H9 (cell line): ENCODE results near the gene RASAL1. TPM values are rescaled to one million over a fixed set of nuclear protein-coding genes. Genes with fewer than 3 reads are reported as not detected.
A peak's percentile ranks its signal among the peaks of the same experiment; 100 is the strongest.

Source experiments
- DNase-seq: peaks from one replicate; pipeline ENCODE4 v3.0.0-alpha.2; 2017
- H2AFZ ChIP-seq: one replicate; pipeline ENCODE4 v1.6.1; 2013; ENCODE audit warnings: mild to moderate bottlenecking, low read length, control low read depth, moderate library complexity
- H2AK5ac ChIP-seq: 2 replicates; pipeline ENCODE4 v1.6.1; 2013; ENCODE audit warnings: low read length, control low read depth, mixed read lengths; ENCODE audit not compliant: insufficient read length
- H2BK120ac ChIP-seq: one replicate; pipeline ENCODE4 v1.6.1; 2013; ENCODE audit warnings: low read depth, mild to moderate bottlenecking, low read length, control low read depth, inconsistent platforms; ENCODE audit not compliant: poor library complexity, severe bottlenecking
- H2BK12ac ChIP-seq: 2 replicates; pipeline ENCODE4 v1.6.1; 2013; ENCODE audit warnings: low read length, control low read depth, mixed read lengths, low read depth; ENCODE audit not compliant: insufficient read length
- H2BK15ac ChIP-seq: 2 replicates; pipeline ENCODE4 v1.6.1; 2013; ENCODE audit warnings: low read depth, low read length, control low read depth
- H2BK20ac ChIP-seq: one replicate; pipeline ENCODE4 v1.6.1; 2013; ENCODE audit warnings: low read depth, mild to moderate bottlenecking, low read length, control low read depth, inconsistent platforms; ENCODE audit not compliant: poor library complexity, severe bottlenecking
- H2BK5ac ChIP-seq: 2 replicates; pipeline ENCODE4 v1.6.1; 2013; ENCODE audit warnings: low read length, control low read depth, mixed read lengths; ENCODE audit not compliant: insufficient read length
- H3K14ac ChIP-seq: 2 replicates; pipeline ENCODE4 v1.6.1; 2013; ENCODE audit warnings: low read length, control low read depth; ENCODE audit not compliant: insufficient read depth
- H3K18ac ChIP-seq: 2 replicates; pipeline ENCODE4 v1.6.1; 2013; ENCODE audit warnings: low read depth, mild to moderate bottlenecking, mixed read lengths, low read length, control low read depth; ENCODE audit not compliant: insufficient read length
- H3K23ac ChIP-seq: 2 replicates; pipeline ENCODE4 v1.6.1; 2013; ENCODE audit warnings: low read length, control low read depth, mixed read lengths, low read depth; ENCODE audit not compliant: insufficient read length
- H3K23me2 ChIP-seq: 2 replicates; pipeline ENCODE4 v1.6.1; 2013; ENCODE audit warnings: low read depth, mild to moderate bottlenecking, mixed read lengths, low read length, control low read depth; ENCODE audit not compliant: insufficient read length, poor library complexity, severe bottlenecking
- H3K27ac ChIP-seq: 2 replicates; pipeline ENCODE4 v1.5.1; 2013; ENCODE audit warnings: low read length, control low read depth, mixed read lengths, low read depth; ENCODE audit not compliant: insufficient read length
- H3K27me3 ChIP-seq: 2 replicates; pipeline ENCODE4 v1.6.1; 2013; ENCODE audit warnings: low read length, control low read depth, inconsistent platforms; ENCODE audit not compliant: insufficient read depth
- H3K4ac ChIP-seq: 2 replicates; pipeline ENCODE4 v1.6.1; 2013; ENCODE audit warnings: low read depth, mild to moderate bottlenecking, control low read depth, inconsistent platforms, low read length, moderate library complexity
- H3K4me1 ChIP-seq: 2 replicates; pipeline ENCODE4 v1.6.1; 2013; ENCODE audit warnings: low read length, control low read depth, inconsistent platforms; ENCODE audit not compliant: insufficient read depth
- H3K4me2 ChIP-seq: 2 replicates; pipeline ENCODE4 v1.6.1; 2013; ENCODE audit warnings: low read length, control low read depth, mixed read lengths; ENCODE audit not compliant: insufficient read length, insufficient read depth
- H3K56ac ChIP-seq: 2 replicates; pipeline ENCODE4 v1.6.1; 2013; ENCODE audit warnings: low read depth, mild to moderate bottlenecking, mixed read lengths, low read length, control low read depth; ENCODE audit not compliant: insufficient read length
- H3K79me1 ChIP-seq: 2 replicates; pipeline ENCODE4 v1.6.1; 2013; ENCODE audit warnings: low read depth, mild to moderate bottlenecking, moderate library complexity, low read length, control low read depth, inconsistent platforms; ENCODE audit not compliant: insufficient read depth, poor library complexity, severe bottlenecking
- H3K79me2 ChIP-seq: 2 replicates; pipeline ENCODE4 v1.6.1; 2013; ENCODE audit warnings: low read length, control low read depth, inconsistent platforms; ENCODE audit not compliant: insufficient read depth
- H3K9ac ChIP-seq: 2 replicates; pipeline ENCODE4 v1.6.1; 2013; ENCODE audit warnings: low read length, control low read depth, mixed read lengths; ENCODE audit not compliant: insufficient read length; ENCODE audit errors: extremely low read depth
- H3K9me3 ChIP-seq: one replicate; pipeline ENCODE4 v1.6.1; 2013; ENCODE audit warnings: low read depth, low read length, inconsistent platforms; ENCODE audit not compliant: control insufficient read depth
- H3T11ph ChIP-seq: one replicate; pipeline ENCODE4 v1.6.1; 2013; ENCODE audit warnings: mild to moderate bottlenecking, low read length, control low read depth, inconsistent platforms
- H4K20me1 ChIP-seq: one replicate; pipeline ENCODE4 v1.6.1; 2013; ENCODE audit not compliant: control insufficient read depth, insufficient read length, insufficient read depth
- H4K5ac ChIP-seq: 2 replicates; pipeline ENCODE4 v1.6.1; 2013; ENCODE audit warnings: low read depth, mild to moderate bottlenecking, mixed read lengths, low read length, control low read depth; ENCODE audit not compliant: insufficient read length
- H4K8ac ChIP-seq: replicated peaks from 2 replicates; pipeline ENCODE4 v1.6.1; 2013; ENCODE audit warnings: low read length, control low read depth, mixed read lengths, low read depth; ENCODE audit not compliant: insufficient read length
- H4K91ac ChIP-seq: 2 replicates; pipeline ENCODE4 v1.6.1; 2013; ENCODE audit warnings: low read depth, mild to moderate bottlenecking, moderate library complexity, mixed read lengths, low read length, control low read depth; ENCODE audit not compliant: insufficient read length
- H3K27ac Mint-ChIP-seq, 3 experiments: 2 replicates in 2 of 3; 3 replicates in 1 of 3; pipeline ENCODE4 v1.8.0; 2020 to 2021; ENCODE audit warnings: mixed read lengths in 3 of 3, mild to moderate bottlenecking in 1 of 3, moderate library complexity in 1 of 3
- H3K27me3 Mint-ChIP-seq: 2 replicates; pipeline ENCODE4 v1.8.0; 2021; ENCODE audit warnings: low read depth, mild to moderate bottlenecking, moderate library complexity, mixed read lengths
- H3K36me3 Mint-ChIP-seq, 3 experiments: 2 replicates in 2 of 3; 3 replicates in 1 of 3; pipeline ENCODE4 v1.8.0; 2020 to 2021; ENCODE audit warnings: low read depth in 3 of 3, mixed read lengths in 3 of 3; ENCODE audit not compliant: insufficient read depth in 1 of 3
- H3K4me1 Mint-ChIP-seq, 2 experiments: 2 replicates each; pipeline ENCODE4 v1.8.0; 2020; ENCODE audit warnings: mixed read lengths in 2 of 2
- H3K4me3 Mint-ChIP-seq, 2 experiments: 2 replicates in 1 of 2; 3 replicates in 1 of 2; pipeline ENCODE4 v1.8.0; 2020 to 2021; ENCODE audit warnings: mild to moderate bottlenecking in 2 of 2, mixed read lengths in 2 of 2, moderate library complexity in 1 of 2
- H3K9me3 Mint-ChIP-seq, 2 experiments: 2 replicates in 1 of 2; 3 replicates in 1 of 2; pipeline ENCODE4 v1.8.0; 2020; ENCODE audit warnings: mild to moderate bottlenecking in 2 of 2, mixed read lengths in 2 of 2, moderate library complexity in 1 of 2
- WGBS: extraction: QIAGEN DNeasy Blood & Tissue Kit; methylation state at CpG from one replicate; pipeline ENCODE4 v1.1.7; 2013; ENCODE audit warnings: missing lambda C conversion rate, low lambda C conversion rate, mixed read lengths; ENCODE audit not compliant: insufficient read length; ENCODE audit errors: extremely low coverage; 5-methylcytosine and 5-hydroxymethylcytosine counted together
- total RNA-seq: library from RNA; stranded (reverse); gene quantifications from 2 replicates; pipeline ENCODE4 v1.2.1, GENCODE V29; 2021
- TF ChIP-seq, protein P1 (sequence below): fragments of 200-600 bp; sonication (generic); conservative IDR thresholded peaks from 3 replicates; pipeline ENCODE4 v1.8.0; 2021; ENCODE audit warnings: antibody characterized with exemption, mild to moderate bottlenecking

Gene RASAL1
- total RNA-seq, 1 experiment from 2014 or later: 2.3 TPM

DNA sequence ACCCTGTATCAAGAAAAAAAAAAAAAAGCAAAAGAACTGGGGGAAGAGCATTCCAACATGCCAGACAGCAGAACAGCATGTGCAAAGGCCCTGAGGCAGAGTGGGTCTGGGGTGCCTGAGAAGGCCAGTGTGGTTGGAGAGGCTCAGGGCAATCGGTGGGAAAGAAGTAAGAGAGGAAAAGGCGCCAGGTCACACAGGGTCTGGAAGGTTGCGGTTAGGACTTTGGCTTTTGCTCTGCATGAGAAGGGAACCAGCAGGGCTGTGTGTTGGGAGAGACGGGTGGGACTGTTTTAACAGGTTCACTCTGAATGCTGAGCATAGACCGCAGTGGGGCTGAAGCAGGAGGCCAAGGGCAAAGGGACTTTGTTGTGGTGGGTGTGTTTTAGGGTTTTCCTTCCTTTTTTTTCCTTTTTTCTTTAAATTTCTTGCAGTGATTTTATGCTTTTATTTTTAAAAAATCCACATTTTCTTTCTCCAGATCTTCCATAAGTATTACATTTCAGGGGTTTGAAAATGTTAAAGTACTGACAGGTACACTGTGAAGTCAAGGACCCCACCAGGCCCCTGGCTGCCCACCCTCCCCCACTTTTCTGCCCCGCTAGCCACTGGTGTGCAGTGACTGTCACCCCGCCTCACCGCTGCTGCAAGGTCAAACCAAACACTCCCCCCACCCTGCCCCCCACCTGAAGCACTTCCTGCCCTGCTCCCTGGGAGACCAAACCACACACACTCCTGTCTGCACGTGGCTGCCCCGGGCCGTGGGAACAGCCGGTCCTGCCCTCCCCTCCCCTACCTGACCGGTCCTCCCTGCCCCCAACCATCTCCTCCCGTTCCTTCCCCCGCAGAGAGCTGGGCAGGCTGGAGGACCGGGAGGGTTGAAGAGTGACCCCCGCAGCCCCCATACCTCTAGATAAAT is 49.1 kb downstream of the RASAL1 start:
- H4K5ac ChIP-seq: no peak overlapping the region
- H3K79me1 ChIP-seq: no peaks in the 10 kb centered on the region
- H3K14ac ChIP-seq: no peak overlapping the region
- no CpG with 5 or more reads among the region's 17 CpGs for WGBS
- H4K20me1 ChIP-seq: no peaks in the 10 kb centered on the region
- no peak overlapping the region for H3T11ph ChIP-seq
- TF ChIP-seq, protein P1, sequence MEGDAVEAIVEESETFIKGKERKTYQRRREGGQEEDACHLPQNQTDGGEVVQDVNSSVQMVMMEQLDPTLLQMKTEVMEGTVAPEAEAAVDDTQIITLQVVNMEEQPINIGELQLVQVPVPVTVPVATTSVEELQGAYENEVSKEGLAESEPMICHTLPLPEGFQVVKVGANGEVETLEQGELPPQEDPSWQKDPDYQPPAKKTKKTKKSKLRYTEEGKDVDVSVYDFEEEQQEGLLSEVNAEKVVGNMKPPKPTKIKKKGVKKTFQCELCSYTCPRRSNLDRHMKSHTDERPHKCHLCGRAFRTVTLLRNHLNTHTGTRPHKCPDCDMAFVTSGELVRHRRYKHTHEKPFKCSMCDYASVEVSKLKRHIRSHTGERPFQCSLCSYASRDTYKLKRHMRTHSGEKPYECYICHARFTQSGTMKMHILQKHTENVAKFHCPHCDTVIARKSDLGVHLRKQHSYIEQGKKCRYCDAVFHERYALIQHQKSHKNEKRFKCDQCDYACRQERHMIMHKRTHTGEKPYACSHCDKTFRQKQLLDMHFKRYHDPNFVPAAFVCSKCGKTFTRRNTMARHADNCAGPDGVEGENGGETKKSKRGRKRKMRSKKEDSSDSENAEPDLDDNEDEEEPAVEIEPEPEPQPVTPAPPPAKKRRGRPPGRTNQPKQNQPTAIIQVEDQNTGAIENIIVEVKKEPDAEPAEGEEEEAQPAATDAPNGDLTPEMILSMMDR: no peak
- Mint-ChIP-seq H3K36me3 (no peaks in the 10 kb centered on the region; a peak in 1 of 7 replicates), H3K4me3 (peak overlapping the region in 1 of 2 experiments; percentile 55; a peak in 2 of 5 replicates), H3K4me1 (peaks cover 12 to 20% of the 10 kb centered on the region in 2 experiments), H3K27me3 (peaks cover 23% of the 10 kb centered on the region), H3K9me3 (no peaks in the 10 kb centered on the region; a peak in 1 of 5 replicates), H3K27ac (no peak overlapping the region; a peak in 1 of 7 replicates)
- no peak overlapping the region for H2BK12ac ChIP-seq
- H3K79me2 ChIP-seq: no peaks in the 10 kb centered on the region
- no peak overlapping the region for H2BK15ac ChIP-seq
- H2AFZ ChIP-seq: no peak overlapping the region
- no peak overlapping the region for H2BK120ac ChIP-seq
- H4K8ac ChIP-seq: no peak overlapping the region
- no peak overlapping the region for H3K23ac ChIP-seq
- no peak overlapping the region for H3K18ac ChIP-seq
- no peak overlapping the region for H2AK5ac ChIP-seq
- no peak for DNase-seq
- peak overlapping the region; percentile 10 for H3K4me2 ChIP-seq
- no peaks in the 10 kb centered on the region for H3K9me3 ChIP-seq
- no peak overlapping the region for H4K91ac ChIP-seq
- H3K27ac ChIP-seq: no peak overlapping the region
- no peaks in the 10 kb centered on the region for H3K23me2 ChIP-seq
- H2BK20ac ChIP-seq: no peak overlapping the region
- H3K56ac ChIP-seq: no peak overlapping the region
- no peak overlapping the region for H3K4ac ChIP-seq
- no peak overlapping the region for H3K9ac ChIP-seq
- H3K4me1 ChIP-seq: no peaks in the 10 kb centered on the region
- H3K27me3 ChIP-seq: no peaks in the 10 kb centered on the region
- no peak overlapping the region for H2BK5ac ChIP-seq
